GM19463 (cell line): ENCODE data around the gene C17orf75.

Experiments
- ATAC-seq: cut with Tn5 transposase; IDR thresholded peaks from one replicate; pipeline ENCODE4 v1.9.1; 2021; ENCODE audit warnings: mild to moderate bottlenecking, moderate library complexity; ENCODE audit not compliant: unreplicated experiment

Gene C17orf75

DNA sequence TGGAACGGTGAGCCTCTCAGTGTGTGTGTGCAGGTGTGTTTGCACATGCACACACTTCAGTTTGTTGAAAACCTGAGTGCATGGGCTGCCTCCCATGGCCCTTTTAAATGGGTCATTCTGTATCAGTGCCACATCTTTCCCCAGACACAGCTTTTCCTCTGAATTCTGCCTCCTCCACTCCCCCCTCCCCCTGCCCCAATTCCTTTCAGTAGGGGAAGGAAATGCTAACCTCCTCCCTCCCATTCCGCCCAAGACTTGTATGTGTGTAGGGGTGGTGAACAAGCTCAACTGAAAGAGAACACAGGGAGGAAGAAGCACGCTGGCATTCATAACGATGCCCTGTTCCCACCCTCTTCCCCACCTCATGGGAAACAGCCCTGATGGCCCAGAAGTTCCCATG, 34.3 kb downstream of the C17orf75 start:
- no peak for ATAC-seq

DNA sequence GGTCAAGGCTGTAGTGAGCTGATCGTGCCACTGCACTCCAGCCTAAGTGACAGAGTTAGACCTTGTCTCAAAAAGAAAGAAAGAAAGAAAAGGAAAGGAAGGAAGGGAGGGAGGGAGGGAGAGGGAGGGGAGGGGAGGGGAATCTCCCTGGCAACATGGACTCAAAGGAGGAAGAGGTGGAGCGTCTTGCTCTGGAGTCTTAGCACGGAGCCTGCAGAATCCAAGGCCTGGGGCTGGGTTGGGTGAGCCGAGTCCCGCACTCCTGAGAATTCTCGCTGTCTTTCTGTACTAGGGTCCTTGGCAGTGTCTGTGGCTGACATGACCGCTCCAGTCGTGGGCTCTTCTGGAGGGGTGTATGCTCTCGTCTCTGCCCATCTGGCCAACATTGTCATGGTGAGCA, 36.9 kb downstream of the C17orf75 start:
- ATAC-seq = no peak

DNA sequence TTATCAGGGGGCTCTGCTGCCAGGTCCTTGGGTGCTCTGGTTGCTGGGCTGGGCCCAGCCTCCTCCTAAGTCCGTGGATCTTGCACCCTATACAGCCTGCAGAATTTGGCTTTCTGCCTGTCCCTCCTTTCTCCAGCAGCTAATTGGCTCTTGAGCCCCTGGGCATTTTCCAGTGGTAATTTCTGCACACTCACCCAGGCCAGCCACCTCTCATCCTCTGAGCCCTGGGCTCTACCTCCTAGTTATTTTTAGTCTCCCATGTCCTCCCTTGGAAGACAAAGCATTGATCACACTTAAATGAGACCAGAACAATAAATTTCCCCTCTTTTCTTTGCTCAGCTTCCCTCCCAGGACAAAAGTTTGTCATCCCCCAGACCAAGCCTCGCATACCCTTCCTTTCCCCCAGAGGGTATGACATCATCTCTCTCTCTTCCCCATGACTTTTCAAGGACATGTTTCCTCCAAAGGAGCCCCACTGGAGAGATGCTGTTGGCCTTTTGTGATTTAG, 38.1 kb downstream of the C17orf75 start:
- no peak for ATAC-seq

DNA sequence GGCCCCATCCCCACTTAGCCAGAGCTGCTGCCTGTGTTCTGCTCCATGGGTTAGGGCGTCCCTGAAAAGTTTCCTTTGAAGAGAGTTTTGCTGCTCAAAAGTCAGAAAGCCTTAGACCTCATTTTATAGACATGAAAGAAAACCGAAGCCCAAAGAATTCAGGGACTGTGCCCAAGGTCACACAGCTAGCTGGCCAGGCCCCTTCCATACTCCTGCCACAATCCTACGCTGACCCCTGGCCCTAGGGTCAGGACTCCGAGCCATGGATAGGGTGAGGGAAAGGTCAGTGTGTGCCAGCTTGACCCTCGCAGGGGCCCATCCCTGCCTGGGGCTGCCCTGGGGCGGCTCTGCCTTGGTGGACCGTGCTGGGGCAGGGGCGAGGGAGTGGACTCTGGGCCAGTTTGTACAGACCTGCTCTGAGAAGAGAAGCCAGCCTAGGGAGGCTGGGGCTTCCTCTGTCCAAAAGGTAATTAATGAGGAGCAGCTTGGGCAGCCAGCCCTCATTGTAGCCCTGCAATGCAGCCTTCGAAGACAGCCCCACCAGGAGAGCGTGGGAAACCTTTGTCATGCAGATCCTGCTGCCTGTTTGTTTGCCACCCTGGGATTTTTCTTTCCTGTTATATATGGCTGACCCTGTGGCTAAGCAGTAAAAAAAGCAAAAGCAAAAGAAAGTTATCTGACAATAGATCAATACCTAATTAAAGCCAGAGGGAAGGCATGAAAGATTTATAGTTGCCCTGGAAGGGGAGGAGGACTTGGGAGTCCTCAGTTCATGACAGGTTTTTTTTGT, 38.9 kb downstream of the C17orf75 start:
- no peak for ATAC-seq

DNA sequence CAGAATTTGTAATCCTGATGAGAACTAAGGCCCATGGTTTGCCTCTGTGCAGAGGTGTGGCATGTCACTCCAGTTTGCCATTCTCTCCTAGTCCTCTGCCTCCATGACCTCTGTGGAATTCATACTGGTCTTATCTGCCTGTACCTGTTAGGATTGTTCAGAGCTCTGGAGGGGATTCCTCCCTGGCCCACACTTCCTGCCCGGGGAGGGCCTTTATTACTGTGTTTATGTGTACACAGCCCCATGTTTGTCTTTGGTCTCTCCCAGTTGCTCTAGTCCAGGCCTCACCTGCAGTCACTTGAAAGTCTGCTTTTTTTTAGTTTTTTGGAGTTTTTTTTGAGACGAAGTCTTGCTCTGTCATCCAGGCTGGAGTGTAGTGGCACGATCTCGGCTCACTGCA, 39.9 kb downstream of the C17orf75 start:
- ATAC-seq = no peak

DNA sequence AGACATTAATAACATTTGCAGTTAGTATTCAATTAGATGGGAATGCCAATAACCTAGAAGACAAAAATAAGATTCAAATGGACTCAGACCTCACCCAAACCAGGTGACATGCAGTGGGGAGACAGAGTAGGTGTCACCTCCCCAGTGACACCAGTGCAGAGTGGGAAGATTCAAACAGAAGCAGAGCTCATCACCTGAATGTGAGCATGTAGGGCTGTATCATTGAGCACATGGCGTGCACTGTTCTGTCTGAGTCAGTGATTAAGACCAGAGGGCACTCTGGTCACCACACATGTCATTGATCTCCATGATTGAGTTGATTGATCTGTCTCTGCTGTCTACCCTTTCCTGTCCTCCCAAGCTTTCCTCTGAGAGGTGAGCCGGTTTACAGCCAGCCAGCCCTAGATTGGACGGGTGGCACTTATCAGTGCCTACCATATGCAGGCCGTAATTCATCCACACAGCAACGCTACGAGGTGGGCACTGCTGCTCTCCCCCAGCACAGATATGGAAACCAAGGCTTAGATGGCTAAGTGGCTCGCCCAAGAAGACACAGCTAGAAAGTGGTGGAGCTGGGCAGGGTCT, 42.3 kb downstream of the C17orf75 start:
- no peak for ATAC-seq

DNA sequence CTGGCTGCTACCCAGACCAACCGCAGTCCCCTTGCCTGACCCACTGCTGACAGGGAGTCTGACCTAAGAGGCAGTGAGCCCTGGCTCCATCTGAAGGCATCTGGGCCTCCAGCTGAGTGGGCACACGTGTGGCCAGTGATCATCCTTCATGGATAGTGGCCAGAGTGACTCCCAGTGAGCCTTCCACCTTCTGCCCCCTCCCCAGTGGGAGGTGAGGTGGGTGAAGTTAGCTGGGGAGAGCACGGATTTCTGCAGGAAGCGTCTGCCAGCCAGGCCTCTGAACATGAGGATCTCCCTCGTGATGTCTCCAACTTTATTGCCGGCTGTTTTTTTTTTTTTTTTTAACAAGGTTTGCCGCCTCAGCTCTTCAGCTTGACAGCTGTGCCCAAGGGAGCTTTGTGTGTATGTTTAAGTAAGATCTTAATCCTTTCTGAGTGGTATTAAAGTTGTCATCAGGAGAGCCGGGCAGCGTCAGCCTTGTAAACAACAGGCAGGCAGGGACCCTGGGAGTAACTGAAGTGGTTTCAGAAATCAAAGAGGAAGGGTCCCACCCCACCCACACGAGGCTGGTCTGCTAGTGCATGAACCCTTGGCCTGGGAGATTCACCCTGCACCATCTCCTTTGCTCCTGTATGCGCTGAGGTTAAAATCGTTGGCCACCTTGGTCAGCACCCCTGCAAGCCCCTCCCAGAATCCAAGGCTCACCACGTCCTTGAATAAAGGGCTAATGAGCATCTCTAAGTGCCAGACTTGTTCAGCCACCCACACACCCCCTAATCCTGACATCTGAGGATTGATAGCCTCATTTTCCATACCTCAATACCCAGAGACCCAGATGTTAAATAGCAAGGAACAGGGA, 43.0 kb downstream of the C17orf75 start:
- no peak for ATAC-seq

DNA sequence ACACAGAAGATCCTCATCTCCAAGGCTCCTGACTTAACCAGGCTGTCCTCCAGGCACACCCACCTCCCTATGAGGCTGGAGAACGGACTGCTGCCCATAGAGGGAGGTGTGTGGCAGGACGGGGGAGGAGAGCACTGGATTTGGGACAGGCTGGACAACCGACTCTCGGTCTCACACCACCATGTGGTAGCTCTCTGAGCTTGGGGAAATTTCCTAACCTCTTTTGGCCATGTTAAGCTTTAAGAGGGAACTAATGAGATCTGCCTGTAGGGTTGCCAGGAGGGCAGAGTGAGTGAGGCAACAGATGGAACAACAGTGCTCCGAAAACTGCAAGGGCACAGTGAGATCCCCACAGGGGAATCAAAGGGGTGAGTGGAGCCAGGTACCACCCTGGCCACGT, 43.7 kb downstream of the C17orf75 start:
- ATAC-seq = no peak

DNA sequence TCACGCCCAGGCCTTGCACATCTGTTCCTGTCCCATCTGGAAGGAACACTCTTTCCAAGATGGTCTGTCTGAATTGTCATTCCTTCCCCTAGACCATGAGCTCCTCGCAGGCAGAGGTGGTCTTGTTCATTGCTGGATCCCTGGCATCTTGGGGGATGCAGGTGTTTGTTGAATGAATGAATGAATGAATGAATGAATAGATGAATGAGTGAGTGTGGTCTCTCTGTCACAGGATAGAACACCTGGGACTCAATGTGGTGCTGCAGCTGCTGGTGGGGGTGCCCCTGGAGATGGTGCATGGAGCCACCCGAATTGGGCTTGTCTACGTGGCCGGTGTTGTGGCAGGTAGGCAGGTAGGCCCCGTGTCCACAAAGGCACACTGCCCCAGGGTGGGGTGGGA, 44.1 kb downstream of the C17orf75 start:
- no peak for ATAC-seq

DNA sequence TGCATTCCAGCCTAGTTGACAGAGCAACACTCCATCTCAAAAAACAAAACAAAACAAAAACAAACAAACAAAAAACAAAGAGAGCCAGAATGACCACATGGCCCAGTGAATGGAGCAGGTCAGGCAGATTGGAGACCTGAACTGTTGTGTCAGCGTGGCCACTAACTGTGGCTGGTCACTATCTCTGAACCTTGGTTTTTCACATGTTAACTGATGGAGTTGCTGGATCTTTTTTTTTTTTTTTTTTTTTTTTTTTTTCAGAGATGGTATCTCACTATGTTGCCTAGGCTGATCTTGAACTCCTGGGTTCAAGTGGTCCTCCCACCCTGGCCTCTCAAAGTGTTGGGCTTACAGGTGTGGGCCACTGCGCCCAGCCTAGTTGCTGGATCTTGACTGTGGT, 44.5 kb downstream of the C17orf75 start:
- ATAC-seq = no peak

DNA sequence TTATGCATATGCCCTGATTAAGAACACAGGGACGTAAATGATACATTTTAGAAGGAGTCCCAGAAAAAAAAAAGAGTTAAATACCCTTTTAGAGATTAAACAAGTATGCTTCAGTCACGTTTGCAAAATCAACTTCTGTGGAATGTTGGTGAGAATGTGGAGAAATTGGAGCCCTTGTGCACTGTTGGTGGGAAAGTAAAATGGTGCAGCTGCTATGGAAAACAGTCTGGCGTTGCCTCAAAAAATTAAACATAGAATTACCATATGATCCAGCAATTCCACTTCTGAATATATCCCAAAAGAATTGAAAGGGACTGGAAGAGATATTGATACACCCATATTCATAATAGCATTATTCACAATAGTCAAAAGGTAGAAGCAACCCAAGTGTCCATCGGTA, 49.9 kb downstream of the C17orf75 start:
- ATAC-seq = no peak

DNA sequence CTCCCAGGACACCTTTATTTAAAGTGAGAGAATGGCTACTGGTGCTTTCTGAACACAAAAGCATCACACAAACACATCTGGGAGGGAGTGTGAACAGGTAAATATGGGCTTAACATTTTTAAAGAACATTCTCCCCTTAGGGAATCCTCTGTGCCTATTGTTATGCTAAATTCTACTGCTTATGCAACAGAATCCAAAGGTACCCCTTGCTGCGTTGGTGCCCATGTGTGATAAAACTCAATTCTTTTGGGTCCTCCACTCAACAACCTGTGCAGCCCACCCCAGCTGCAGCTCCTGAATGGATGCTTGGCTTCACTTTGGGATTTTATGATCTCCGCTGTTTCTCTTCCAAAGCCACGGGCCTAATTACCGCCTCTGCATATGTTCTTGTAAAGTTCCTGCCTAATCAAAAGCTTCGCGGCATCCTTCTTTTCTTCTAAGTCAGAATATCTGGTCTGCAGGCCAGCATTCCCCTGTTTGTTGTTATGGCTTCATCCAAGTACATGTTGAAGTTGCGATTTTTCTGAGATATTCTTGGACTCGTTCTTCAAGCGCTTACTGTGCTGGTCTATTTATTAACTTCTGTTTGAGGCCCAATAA, 52.4 kb downstream of the C17orf75 start:
- ATAC-seq = no peak

DNA sequence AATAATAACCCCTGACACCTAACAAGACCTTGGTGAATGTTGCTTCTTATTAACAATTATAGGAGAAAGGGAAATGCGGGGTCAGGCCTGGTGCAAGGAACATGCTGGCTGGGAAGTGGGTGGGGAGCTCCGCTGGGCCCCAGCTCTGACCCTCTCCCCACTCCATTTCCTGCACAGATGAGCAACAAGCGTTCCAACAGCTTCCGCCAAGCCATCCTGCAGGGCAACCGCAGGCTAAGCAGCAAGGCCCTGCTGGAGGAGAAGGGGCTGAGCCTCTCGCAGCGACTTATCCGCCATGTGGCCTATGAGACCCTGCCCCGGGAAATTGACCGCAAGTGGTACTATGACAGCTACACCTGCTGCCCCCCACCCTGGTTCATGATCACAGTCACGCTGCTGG, 53.4 kb downstream of the C17orf75 start:
- no peak for ATAC-seq

DNA sequence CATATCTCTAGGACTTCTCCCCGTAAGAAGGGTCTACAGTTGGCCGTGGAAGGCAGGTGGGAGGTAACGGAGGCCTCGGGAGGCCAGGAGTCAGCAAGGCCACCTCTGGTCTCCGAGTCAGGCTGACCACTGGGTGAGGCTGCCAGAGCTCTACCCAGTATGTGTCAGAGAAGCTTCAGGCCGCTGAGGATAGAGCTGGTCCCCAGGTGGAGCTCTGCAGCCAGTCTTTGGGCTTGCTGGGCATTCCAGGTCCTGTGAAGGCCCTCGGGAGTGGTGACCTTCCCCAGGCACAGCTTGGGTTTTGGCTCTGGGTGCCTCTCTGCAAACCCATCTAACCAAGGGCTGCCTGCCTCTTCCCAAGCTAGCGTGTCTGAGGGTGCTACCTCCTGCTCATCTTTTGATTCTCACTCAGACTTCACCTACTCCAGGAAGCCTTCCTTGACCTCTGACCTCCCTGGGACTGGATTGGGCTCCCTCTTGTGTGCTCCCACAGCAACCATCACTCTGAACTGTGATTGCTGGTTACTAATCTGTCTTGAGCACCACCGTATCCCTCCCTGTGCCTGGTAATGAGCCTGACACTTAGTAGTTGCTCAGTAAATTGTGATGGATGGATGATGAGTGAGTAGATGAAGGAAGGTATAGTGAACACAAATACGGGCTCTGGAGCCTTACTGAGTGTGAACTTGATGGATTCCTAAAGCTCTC, 54.0 kb downstream of the C17orf75 start:
- ATAC-seq = no peak

DNA sequence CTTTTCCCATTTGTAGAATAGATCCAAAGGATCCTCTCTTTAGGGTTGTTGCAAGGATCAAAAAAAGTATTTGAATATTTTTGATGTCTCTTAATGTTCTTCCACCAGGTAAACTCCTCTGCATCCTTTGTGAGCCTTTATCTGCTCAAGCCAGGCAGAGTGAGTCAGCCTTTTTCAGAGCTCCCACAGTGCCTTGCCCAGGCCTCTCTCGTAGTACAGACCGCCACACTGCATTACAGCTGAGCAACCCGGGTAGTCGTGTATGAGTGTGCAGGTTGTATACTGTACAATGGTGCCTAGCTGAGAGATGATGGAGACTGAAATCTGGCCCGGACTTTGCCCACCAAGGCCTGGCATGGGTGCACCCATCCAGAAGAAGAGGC, 55.5 kb downstream of the C17orf75 start:
- ATAC-seq = no peak

DNA sequence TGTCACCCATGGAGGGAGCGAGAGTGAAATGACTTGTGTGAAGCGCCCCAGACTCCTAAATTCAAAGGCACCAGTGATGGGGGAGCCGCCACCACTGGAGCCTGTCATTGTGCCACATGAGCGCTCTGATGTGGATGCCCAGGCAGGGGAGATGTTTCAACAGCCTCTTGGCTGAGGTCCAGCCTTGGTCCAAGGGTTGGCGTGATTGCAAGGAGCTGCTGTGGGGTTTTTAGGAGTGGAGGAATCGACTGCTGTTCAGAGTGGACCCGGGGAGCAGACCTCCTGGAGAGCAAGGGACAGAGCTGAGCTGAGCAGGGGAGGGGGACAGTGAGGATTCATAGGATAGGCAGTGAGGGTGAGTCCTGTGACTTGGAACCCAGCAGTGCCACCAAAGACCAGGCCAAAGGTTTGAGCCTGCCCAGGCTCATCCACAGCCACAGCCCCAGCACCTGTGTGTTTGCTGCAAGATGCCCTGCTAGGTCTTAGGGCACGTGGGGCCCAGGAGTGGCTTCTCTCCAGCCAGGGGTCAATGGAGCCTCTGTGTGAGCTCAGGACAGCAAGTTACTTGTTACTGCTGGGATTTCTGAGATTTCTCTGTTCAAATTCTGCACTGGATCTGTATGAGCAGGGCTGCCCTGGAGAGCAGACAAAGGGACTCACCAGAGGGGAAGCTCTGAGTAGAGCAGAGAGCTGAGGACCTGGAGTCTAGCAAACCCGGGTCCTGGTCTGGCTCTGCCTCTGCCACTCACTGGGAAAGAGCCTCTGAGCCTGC, 56.0 kb downstream of the C17orf75 start:
- no peak for ATAC-seq

DNA sequence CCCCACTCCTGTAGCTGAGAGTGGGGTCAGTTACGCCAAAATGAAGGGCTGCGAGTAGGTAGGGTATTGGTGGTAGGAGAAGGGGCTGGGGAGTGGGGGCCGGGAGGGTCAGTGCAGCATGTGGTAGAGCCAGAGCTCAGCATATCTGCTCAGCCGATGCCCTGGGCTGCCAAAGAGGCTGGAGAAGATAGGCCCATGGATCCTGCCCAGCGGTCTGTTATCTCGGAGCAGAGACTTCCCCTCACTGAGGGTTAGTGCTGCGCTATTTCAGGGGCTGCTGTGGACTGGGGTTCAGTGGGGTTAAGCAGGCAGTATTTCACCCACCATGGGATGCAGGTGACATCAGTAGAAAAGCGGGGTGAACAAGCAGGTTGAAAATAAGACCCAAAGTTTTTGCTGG, 56.7 kb downstream of the C17orf75 start:
- ATAC-seq = no peak

DNA sequence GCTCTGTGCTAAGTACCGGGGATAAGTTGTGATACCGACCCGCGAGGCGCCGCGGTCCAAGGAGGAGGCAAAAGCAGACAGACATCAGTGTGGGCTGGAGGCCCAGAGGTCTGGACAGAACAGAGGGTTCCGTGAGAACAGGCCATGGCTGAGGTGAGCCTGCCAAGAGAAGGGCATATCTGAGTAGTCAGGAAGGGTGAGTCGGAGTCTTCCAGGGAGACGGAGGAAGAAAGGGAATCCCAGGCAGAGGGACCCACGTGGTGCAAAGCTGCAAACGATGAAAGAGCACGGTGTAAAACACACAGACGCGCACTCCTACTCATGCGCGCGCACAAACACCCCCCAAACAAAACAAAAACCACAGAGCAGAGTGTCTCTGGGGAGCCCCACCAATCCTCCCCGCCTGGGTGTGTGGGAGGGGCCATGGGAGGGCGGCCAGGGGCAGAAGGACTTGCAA, 58.2 kb downstream of the C17orf75 start:
- no peak for ATAC-seq

DNA sequence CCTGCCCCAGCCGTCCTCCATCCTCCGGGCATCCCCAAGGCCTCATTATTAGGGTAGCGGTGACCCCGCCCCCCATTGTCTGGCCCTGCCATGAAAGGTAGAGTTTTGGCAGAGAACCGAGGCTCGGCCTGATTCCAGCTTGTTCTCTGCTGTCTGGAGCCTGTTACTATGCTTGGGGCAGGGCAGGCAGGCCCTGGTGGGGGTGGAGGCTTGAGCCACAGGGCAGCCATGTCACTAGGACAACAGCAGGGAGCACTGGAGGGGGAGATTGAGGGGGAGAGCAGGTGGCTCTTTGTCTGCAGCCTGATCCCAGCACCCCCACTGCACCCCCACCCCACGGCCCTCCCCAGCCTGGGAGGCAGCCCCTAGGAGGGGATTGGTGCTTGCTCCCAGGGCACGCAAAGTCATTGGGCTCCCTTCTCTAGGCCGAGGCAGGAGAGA, 60.9 kb downstream of the C17orf75 start:
- no peak for ATAC-seq
